Measurements from ENCODE around the gene RELN. TPM values are rescaled to one million over a fixed set of nuclear protein-coding genes. Genes with fewer than 3 reads are reported as not detected.

The RELN gene
- total and polyA plus RNA-seq, 2 donors (not counting 1 experiment from before 2014, with no cell fraction given) = not detected

DNA sequence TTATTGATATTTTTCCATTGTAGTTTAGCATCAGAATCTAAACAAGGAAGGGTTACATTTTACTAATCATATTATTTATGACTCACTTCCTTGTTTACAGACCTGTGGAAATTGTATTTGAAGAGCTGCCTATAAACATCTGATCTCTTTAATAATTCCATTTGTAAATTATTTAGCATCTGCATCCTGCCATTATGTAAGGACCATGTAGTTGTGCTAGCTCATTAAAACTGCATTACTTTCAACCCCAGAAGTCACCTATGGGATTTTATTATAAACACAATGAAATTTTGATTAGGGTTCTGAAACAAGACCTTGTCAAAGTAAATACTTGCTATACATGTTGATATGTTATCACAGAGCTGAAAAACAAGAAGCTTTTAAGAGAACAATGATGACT, 396.6 kb downstream of the RELN start:
- no peak for ATAC-seq (ENCODE audit: low read depth)
- H3K27me3 ChIP-seq (replicated peaks in 1 of 4; ENCODE audit: control extremely low read depth in 1 of 4, control insufficient read depth in 3 of 4, insufficient read depth in 4 of 4, low read length in 3 of 4) = peaks cover 0 to 3% (median 0%) of the 10 kb centered on the region in 4 experiments
- H3K27me3 Mint-ChIP-seq = peaks cover 4% of the 10 kb centered on the region
- no peaks in the 10 kb centered on the region for H3K9me3 ChIP-seq (ENCODE audit: control extremely low read depth in 1 of 3, control insufficient read depth in 2 of 3, insufficient read depth in 1 of 3, low read length in 2 of 3)
- no peaks in the 10 kb centered on the region for H3K4me1 Mint-ChIP-seq
- ChIA-PET POLR2A (no interaction called here), CTCF (no interaction called here)
- no peak overlapping the region for H3K4me3 Mint-ChIP-seq
- TF ChIP-seq EZH2 (IDR thresholded peaks at IDR 0.05; ENCODE audit: borderline replicate concordance, insufficient read depth, low read depth, low read length, poor library complexity, severe bottlenecking) = no peak
- TF ChIP-seq, protein P1, sequence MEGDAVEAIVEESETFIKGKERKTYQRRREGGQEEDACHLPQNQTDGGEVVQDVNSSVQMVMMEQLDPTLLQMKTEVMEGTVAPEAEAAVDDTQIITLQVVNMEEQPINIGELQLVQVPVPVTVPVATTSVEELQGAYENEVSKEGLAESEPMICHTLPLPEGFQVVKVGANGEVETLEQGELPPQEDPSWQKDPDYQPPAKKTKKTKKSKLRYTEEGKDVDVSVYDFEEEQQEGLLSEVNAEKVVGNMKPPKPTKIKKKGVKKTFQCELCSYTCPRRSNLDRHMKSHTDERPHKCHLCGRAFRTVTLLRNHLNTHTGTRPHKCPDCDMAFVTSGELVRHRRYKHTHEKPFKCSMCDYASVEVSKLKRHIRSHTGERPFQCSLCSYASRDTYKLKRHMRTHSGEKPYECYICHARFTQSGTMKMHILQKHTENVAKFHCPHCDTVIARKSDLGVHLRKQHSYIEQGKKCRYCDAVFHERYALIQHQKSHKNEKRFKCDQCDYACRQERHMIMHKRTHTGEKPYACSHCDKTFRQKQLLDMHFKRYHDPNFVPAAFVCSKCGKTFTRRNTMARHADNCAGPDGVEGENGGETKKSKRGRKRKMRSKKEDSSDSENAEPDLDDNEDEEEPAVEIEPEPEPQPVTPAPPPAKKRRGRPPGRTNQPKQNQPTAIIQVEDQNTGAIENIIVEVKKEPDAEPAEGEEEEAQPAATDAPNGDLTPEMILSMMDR (IDR thresholded peaks at IDR 0.05) = no peak
- H3K27ac Mint-ChIP-seq = no peak overlapping the region
- no peak for DNase-seq
- H3K36me3 ChIP-seq (replicated peaks in 1 of 2; ENCODE audit: control extremely low read depth in 1 of 2, control insufficient read depth in 1 of 2, extremely low read depth in 1 of 2, insufficient read depth in 2 of 2, low read length in 1 of 2) = no peaks in the 10 kb centered on the region
- intact Hi-C loops (cut with micrococcal nuclease) = no loop called here
- no peak overlapping the region for H3K4me2 ChIP-seq (replicated peaks; ENCODE audit: low read depth, low read length, poor library complexity, severe bottlenecking)
- no peak overlapping the region for H3K9ac ChIP-seq (ENCODE audit: low read length)
- H4K20me1 ChIP-seq (ENCODE audit: control insufficient read depth, insufficient read depth, low read length, poor library complexity, severe bottlenecking) = no peaks in the 10 kb centered on the region
- H3K79me2 ChIP-seq (ENCODE audit: control insufficient read depth, insufficient read depth, low read length) = no peaks in the 10 kb centered on the region
- H3K4me3 ChIP-seq (ENCODE audit: control extremely low read depth in 1 of 5, extremely low read depth in 1 of 5, insufficient read depth in 1 of 5, low read depth in 2 of 5, low read length in 4 of 5) = no peak overlapping the region
- H2AFZ ChIP-seq (ENCODE audit: insufficient read depth, low read depth, low read length, poor library complexity, severe bottlenecking) = no peak overlapping the region
- H3K4me1 ChIP-seq (ENCODE audit: control insufficient read depth in 2 of 2, insufficient read depth in 2 of 2, low read length in 2 of 2) = no peaks in the 10 kb centered on the region
- H3K9me3 Mint-ChIP-seq (ENCODE audit: insufficient read depth) = no peaks in the 10 kb centered on the region
- H3K27ac ChIP-seq (ENCODE audit: low read length in 2 of 2) = no peak overlapping the region

DNA sequence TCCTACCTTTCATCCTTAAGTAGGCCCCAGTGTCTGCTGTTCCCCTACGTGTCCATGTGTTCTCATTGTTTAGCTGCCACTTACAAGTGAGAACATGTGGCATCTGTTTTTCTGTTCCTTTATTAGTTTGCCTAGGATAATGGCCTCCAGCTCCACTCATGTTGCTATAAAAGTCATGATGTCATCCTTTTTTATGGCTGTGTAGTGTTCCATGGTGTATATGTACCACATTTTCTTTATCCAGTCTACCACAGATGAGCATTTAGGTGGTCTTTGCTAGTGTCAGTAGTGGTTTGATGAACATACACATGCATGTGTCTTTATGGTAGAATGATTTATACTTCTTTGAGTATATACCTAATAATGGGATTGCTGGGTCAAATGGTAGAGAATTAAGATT, 397.3 kb downstream of the RELN start:
- H3K4me2 ChIP-seq (replicated peaks; ENCODE audit: low read depth, low read length, poor library complexity, severe bottlenecking) = no peak overlapping the region
- intact Hi-C loops (cut with micrococcal nuclease) = no loop called here
- POLR2A ChIA-PET = no interaction called here
- peaks cover 3% of the 10 kb centered on the region for H3K27me3 Mint-ChIP-seq
- H3K4me1 Mint-ChIP-seq = no peaks in the 10 kb centered on the region
- H3K27me3 ChIP-seq (replicated peaks in 1 of 4; ENCODE audit: control extremely low read depth in 1 of 4, control insufficient read depth in 3 of 4, insufficient read depth in 4 of 4, low read length in 3 of 4) = peaks cover 0 to 3% (median 0%) of the 10 kb centered on the region in 4 experiments
- DNase-seq = no peak
- CTCF ChIA-PET = interaction anchor here (1.2 kb wide), 1 partner anchor 19 kb away, joined by 3 read pairs; no protein-coding TSS in a partner anchor
- no peak overlapping the region for H3K27ac Mint-ChIP-seq
- no peak overlapping the region for H2AFZ ChIP-seq (ENCODE audit: insufficient read depth, low read depth, low read length, poor library complexity, severe bottlenecking)
- H3K9ac ChIP-seq (ENCODE audit: low read length) = no peak overlapping the region
- WGBS (ENCODE audit: insufficient coverage) = no CpG with 5 or more reads among the region's 1 CpG
- H3K4me3 Mint-ChIP-seq = no peak overlapping the region
- H3K36me3 ChIP-seq (replicated peaks in 1 of 2; ENCODE audit: control extremely low read depth in 1 of 2, control insufficient read depth in 1 of 2, extremely low read depth in 1 of 2, insufficient read depth in 2 of 2, low read length in 1 of 2) = no peaks in the 10 kb centered on the region
- no peak overlapping the region for H3K27ac ChIP-seq (ENCODE audit: low read length in 2 of 2)
- no peaks in the 10 kb centered on the region for H3K9me3 Mint-ChIP-seq (ENCODE audit: insufficient read depth)
- H3K4me3 ChIP-seq (ENCODE audit: control extremely low read depth in 1 of 5, extremely low read depth in 1 of 5, insufficient read depth in 1 of 5, low read depth in 2 of 5, low read length in 4 of 5) = no peak overlapping the region
- H3K79me2 ChIP-seq (ENCODE audit: control insufficient read depth, insufficient read depth, low read length) = no peaks in the 10 kb centered on the region
- H3K9me3 ChIP-seq (ENCODE audit: control extremely low read depth in 1 of 3, control insufficient read depth in 2 of 3, insufficient read depth in 1 of 3, low read length in 2 of 3) = no peaks in the 10 kb centered on the region
- no peaks in the 10 kb centered on the region for H3K4me1 ChIP-seq (ENCODE audit: control insufficient read depth in 2 of 2, insufficient read depth in 2 of 2, low read length in 2 of 2)
- H4K20me1 ChIP-seq (ENCODE audit: control insufficient read depth, insufficient read depth, low read length, poor library complexity, severe bottlenecking) = no peaks in the 10 kb centered on the region
- TF ChIP-seq EZH2 (IDR thresholded peaks at IDR 0.05; ENCODE audit: borderline replicate concordance, insufficient read depth, low read depth, low read length, poor library complexity, severe bottlenecking) = no peak
- TF ChIP-seq, protein P1 (IDR thresholded peaks at IDR 0.05) = no peak
- ATAC-seq (ENCODE audit: low read depth) = no peak

Data from B cell (primary cell).